Right renal pelvis (tissue), 4 donors: ENCODE data around the gene COMMD2. TPM values are rescaled to one million over a fixed set of nuclear protein-coding genes. Genes with fewer than 3 reads are reported as not detected.

ENCODE experiments used
- DNase-seq, 4 donors: peaks; one replicate each; pipeline ENCODE4 v3.0.0-alpha.2; 2013; ENCODE audit warnings: low read depth in 4 of 4, low spot score in 3 of 4, missing footprints in 1 of 4
- polyA plus RNA-seq, 4 donors: library from polyadenylated mRNA; unstranded; fragments of 120-200 nt; gene quantifications; one replicate each; pipeline ENCODE4 v1.2.1, GENCODE V29; 2013; ENCODE audit not compliant: insufficient read length in 4 of 4

The COMMD2 gene
- polyA plus RNA-seq, 4 donors, result 55.9 to 75.3 (median 68.3) TPM

DNA sequence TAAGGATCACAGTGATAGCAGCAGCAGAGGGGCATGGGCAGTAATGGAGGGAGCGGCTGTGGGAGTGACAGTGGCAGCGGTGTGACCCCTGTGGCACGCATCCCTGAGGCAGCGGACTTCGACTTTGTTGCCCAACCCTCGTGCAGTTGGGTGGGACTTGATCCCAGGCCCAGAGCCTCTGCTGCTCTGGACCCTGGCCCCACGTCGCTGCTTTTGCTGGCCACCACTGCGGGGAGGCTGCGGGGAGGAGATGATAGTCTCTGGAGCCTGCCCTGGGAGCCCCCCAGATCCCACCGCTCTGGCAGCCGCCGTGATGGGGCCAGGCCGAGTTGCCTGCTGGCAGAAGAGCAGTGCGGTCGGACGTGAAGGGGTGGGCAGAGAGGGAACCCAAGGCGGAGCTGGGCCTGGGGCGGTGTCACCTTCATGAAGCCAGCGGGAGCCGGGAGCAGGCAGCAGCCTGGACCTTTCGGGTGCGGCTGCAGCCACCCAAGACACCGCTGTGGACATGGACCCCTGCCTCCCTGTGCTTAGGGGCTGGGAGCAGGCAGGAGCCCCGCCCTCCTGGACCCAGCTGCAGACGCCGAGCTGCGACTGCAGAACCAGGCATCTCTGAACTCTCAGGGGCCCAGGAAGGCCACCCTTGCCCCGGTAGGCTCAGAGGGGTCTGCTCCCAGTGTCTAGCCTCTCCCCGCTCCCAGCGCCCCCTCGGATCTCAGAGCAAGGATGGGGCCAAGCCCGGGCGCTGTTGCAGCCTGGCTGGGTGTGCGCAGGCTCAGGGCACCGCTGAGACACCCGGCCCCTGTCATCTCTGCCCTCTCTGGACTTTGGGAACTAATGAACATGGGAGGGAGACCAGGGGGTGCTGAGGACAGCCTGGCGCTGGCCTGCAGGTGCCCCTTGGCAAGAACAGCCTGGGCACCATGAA is 38.3 kb downstream of the COMMD2 start:
- DNase-seq, result no peak

GRCh38 chr3:149706905-149707304 is 45.4 kb downstream of the COMMD2 start:
- peak in 3 of 4 donors; percentile 12 to 22 (median 20) for DNase-seq

DNA sequence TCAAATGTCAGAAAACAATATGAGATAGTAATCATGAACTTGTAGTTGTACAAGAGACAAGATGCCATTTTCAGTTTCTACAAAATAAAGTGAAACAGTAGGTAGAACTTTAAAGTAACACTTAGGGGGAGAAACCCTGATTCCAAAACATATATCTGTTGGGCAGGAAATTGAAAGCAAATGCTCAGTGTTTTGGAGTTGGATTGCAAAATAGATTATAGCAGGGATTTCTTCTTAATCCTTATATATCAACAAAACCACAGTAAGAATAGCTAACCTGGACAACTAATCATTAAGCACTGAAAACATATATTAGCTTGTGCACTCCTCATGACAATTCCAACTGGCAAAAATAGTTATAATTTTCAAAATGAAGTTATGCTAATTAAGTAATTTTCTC is 46.9 kb downstream of the COMMD2 start:
- DNase-seq, result no peak

GRCh38 chr3:149703466-149703865 is 48.8 kb downstream of the COMMD2 start:
- DNase-seq, result no peak

GRCh38 chr3:149702691-149703441 is 49.4 kb downstream of the COMMD2 start:
- no peak for DNase-seq

- DNase-seq, result no peak
Measured at GRCh38 chr3:149701977-149702350, 50.3 kb downstream of the COMMD2 start.

GRCh38 chr3:149701206-149701976 is 50.9 kb downstream of the COMMD2 start:
- DNase-seq, result no peak

Other genes starting within 250 kb of the COMMD2 start
- gene WWTR1, start 94.5 kb downstream of the COMMD2 start, polyA plus RNA-seq, result 100 to 1,000 TPM in 3 of 4 donors, 10 to 100 TPM in 1; 93.4 to 109 (median 108) TPM
- gene ANKUB1, start 40.1 kb upstream of the COMMD2 start, polyA plus RNA-seq, result under 1 TPM in 1 of 4 donors, not detected in 3; 0.17 TPM
- gene RNF13, start 60.7 kb upstream of the COMMD2 start, polyA plus RNA-seq, result 100 to 1,000 TPM in 3 of 4 donors, 10 to 100 TPM in 1; 88.3 to 112 (median 110) TPM
- 100 to 1,000 TPM; 413 to 521 (median 496) TPM for gene PFN2, start 218.4 kb upstream of the COMMD2 start, polyA plus RNA-seq